Prostate gland (tissue), 2 donors: ENCODE measurements around the gene RILPL1.

Source experiments
- POLR2A ChIP-seq: fragments of 450-650 bp; IDR thresholded peaks from one replicate; pipeline ENCODE4 v1.6.1; 2016; ENCODE audit warnings: antibody characterized with exemption, mild to moderate bottlenecking
- TF ChIP-seq, protein P1 (sequence below), 4 experiments: fragments of 200-600 bp in 2 of 4; fragments of 450-650 bp in 2 of 4; sonication (generic) in 2 of 4; IDR thresholded peaks; 1 replicate in 3 of 4; 2 replicates in 1 of 4; pipeline ENCODE4 v1.5.1; 2016 to 2019; ENCODE audit warnings: antibody characterized with exemption in 4 of 4, mild to moderate bottlenecking in 2 of 4, moderate library complexity in 2 of 4

- TF ChIP-seq, protein P1, sequence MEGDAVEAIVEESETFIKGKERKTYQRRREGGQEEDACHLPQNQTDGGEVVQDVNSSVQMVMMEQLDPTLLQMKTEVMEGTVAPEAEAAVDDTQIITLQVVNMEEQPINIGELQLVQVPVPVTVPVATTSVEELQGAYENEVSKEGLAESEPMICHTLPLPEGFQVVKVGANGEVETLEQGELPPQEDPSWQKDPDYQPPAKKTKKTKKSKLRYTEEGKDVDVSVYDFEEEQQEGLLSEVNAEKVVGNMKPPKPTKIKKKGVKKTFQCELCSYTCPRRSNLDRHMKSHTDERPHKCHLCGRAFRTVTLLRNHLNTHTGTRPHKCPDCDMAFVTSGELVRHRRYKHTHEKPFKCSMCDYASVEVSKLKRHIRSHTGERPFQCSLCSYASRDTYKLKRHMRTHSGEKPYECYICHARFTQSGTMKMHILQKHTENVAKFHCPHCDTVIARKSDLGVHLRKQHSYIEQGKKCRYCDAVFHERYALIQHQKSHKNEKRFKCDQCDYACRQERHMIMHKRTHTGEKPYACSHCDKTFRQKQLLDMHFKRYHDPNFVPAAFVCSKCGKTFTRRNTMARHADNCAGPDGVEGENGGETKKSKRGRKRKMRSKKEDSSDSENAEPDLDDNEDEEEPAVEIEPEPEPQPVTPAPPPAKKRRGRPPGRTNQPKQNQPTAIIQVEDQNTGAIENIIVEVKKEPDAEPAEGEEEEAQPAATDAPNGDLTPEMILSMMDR (IDR thresholded peaks at IDR 0.05) = no peak
- TF ChIP-seq POLR2A = no peak
Observed at GRCh38 chr12:123483602-123484248, 49.8 kb downstream of the RILPL1 start.
